GM12878 (cell line): ENCODE results near the gene PRKN. TPM values are rescaled to one million over a fixed set of nuclear protein-coding genes. Genes with fewer than 3 reads are reported as not detected.

Experiments
- ATAC-seq: fragments of 200-7000 bp; cut with Tn5 transposase; 3 replicates; pipeline ENCODE4 v1.9.1; 2020; ENCODE audit warnings: mild to moderate bottlenecking, moderate library complexity
- BruUV-seq: library from RNA; stranded (reverse); fragments of 400-500 nt; replicated peaks from 2 replicates; lab custom pipeline; 2021; lab: Mats Ljungman, UMichigan
- CTCF ChIA-PET: fragments of 300-600 bp; sonication (Branson Sonifier 250); formaldehyde crosslinking; extraction: SDS; loops from one replicate; lab custom pipeline; 2021; ENCODE audit warnings: inconsistent platforms; lab: Yijun Ruan, JAX
- POLR2A ChIA-PET: fragments of 350-600 bp; formaldehyde crosslinking; extraction: SDS; loops from one replicate; lab custom pipeline; 2021; ENCODE audit warnings: inconsistent platforms; lab: Charles Lee
- RAD21 ChIA-PET: fragments of 300-600 bp; sonication (Branson Sonifier 250); formaldehyde crosslinking; loops from one replicate; lab custom pipeline; 2023; ENCODE audit warnings: antibody characterized with exemption; ENCODE audit not compliant: unreplicated experiment; lab: Charles Lee
- SMC1A ChIA-PET: fragments of 300-600 bp; sonication (Branson Sonifier 250); formaldehyde crosslinking; loops from one replicate; lab custom pipeline; 2023; ENCODE audit not compliant: unreplicated experiment, uncharacterized antibody; lab: Charles Lee
- DNase-seq: peaks from one replicate; pipeline ENCODE4 v3.0.0-alpha.2; 2011; ENCODE audit warnings: low read depth, low spot score
- FAIRE-seq: peaks from 3 replicates; lab custom pipeline; 2011; peaks lifted over from hg19 to GRCh38; lab: Jason Lieb, UNC
- H2AFZ ChIP-seq: 2 replicates; pipeline ENCODE4 v1.6.0; 2011; ENCODE audit warnings: low read depth, low read length, control low read depth; ENCODE audit not compliant: control insufficient read depth
- H3K27ac ChIP-seq: 2 replicates; pipeline ENCODE4 v1.5.1; 2011; ENCODE audit warnings: control low read depth; ENCODE audit not compliant: control insufficient read depth, insufficient read depth
- H3K27me3 ChIP-seq, 2 experiments: replicated peaks in 1 of 2; 2 replicates each; pipeline versions ENCODE4 v1.6.0 to v1.6.1; 2011; ENCODE audit warnings: low read length in 1 of 2; ENCODE audit not compliant: control insufficient read depth in 2 of 2, insufficient read depth in 2 of 2
- H3K36me3 ChIP-seq, 2 experiments: 2 replicates each; pipeline ENCODE4 v1.5.1; 2011; ENCODE audit warnings: low read length in 1 of 2; ENCODE audit not compliant: control insufficient read depth in 2 of 2, insufficient read depth in 2 of 2
- H3K4me1 ChIP-seq: 2 replicates; pipeline ENCODE4 v1.6.1; 2011; ENCODE audit warnings: mild to moderate bottlenecking, low read length, moderate library complexity, mixed read lengths; ENCODE audit not compliant: control insufficient read depth, insufficient read depth
- H3K4me2 ChIP-seq: 2 replicates; pipeline ENCODE4 v1.6.0; 2011; ENCODE audit warnings: control low read depth; ENCODE audit not compliant: control insufficient read depth, insufficient read depth
- H3K4me3 ChIP-seq: fragments of 200-600 bp; sonication (generic); 2 replicates; pipeline ENCODE4 v1.5.1; 2016
- H3K79me2 ChIP-seq: 2 replicates; pipeline ENCODE4 v1.6.0; 2011; ENCODE audit warnings: low read length; ENCODE audit not compliant: control insufficient read depth, insufficient read depth
- H3K9ac ChIP-seq: 2 replicates; pipeline ENCODE4 v1.8.0; 2011; ENCODE audit warnings: low read length, control low read depth, mixed read lengths; ENCODE audit not compliant: control insufficient read depth, insufficient read depth
- H3K9me3 ChIP-seq: replicated peaks from 3 replicates; pipeline ENCODE4 v1.5.1; 2011; ENCODE audit warnings: mild to moderate bottlenecking, low read length; ENCODE audit not compliant: control insufficient read depth, insufficient read depth
- H4K20me1 ChIP-seq: 2 replicates; pipeline ENCODE4 v1.6.0; 2011; ENCODE audit not compliant: control insufficient read depth, insufficient read depth
- BCL11A ChIP-seq: IDR thresholded peaks from 2 replicates; pipeline ENCODE4 v1.6.1; 2011; ENCODE audit warnings: low read depth, low read length
- BMI1 ChIP-seq: fragments of 450-650 bp; IDR thresholded peaks from 2 replicates; pipeline ENCODE4 v1.6.1; 2016; ENCODE audit warnings: mild to moderate bottlenecking, moderate library complexity, borderline replicate concordance
- EGR1 ChIP-seq, 2 experiments: IDR thresholded peaks; 1 replicate in 1 of 2; 2 replicates in 1 of 2; pipeline ENCODE4 v1.6.1; 2011 to 2012; ENCODE audit warnings: low read depth in 2 of 2, low read length in 2 of 2, borderline replicate concordance in 1 of 2, mild to moderate bottlenecking in 1 of 2, moderate library complexity in 1 of 2
- RBBP5 ChIP-seq: fragments of 200-600 bp; sonication (generic); conservative IDR thresholded peaks from 2 replicates; pipeline ENCODE4 v1.6.1; 2016
- SIX5 ChIP-seq: IDR thresholded peaks from 2 replicates; pipeline ENCODE4 v1.6.1; 2011; ENCODE audit warnings: mild to moderate bottlenecking, low read depth, low read length, moderate library complexity; ENCODE audit not compliant: severe bottlenecking
- SMAD5 ChIP-seq: IDR thresholded peaks from 2 replicates; pipeline ENCODE4 v1.6.1; 2016; ENCODE audit warnings: antibody characterized with exemption, low read depth
- SMARCA5 ChIP-seq: fragments of 450-650 bp; IDR thresholded peaks from 2 replicates; pipeline ENCODE4 v1.6.1; 2017; ENCODE audit warnings: mild to moderate bottlenecking
- SP1 ChIP-seq: IDR thresholded peaks from one replicate; pipeline ENCODE4 v1.6.1; 2011; ENCODE audit warnings: low read depth, low read length
- SREBF1 ChIP-seq: IDR thresholded peaks from 2 replicates; pipeline ENCODE4 v1.6.1; 2012; ENCODE audit warnings: mild to moderate bottlenecking, low read length
- TCF3 ChIP-seq: IDR thresholded peaks from 2 replicates; pipeline ENCODE4 v1.6.1; 2012; ENCODE audit warnings: low read depth, mild to moderate bottlenecking, low read length, borderline replicate concordance; ENCODE audit not compliant: insufficient read depth
- TCF7 ChIP-seq: IDR thresholded peaks from 2 replicates; pipeline ENCODE4 v1.6.1; 2014; ENCODE audit warnings: antibody characterized with exemption, borderline replicate concordance
- ZBED1 ChIP-seq: IDR thresholded peaks from 2 replicates; pipeline ENCODE4 v1.6.1; 2016; ENCODE audit warnings: borderline replicate concordance
- ZNF24 ChIP-seq: fragments of 450-650 bp; IDR thresholded peaks from 2 replicates; pipeline ENCODE4 v1.6.1; 2017; ENCODE audit warnings: antibody characterized with exemption, mild to moderate bottlenecking
- WGBS: methylation state at CpG from one replicate; pipeline ENCODE4 v1.1.6; 2016; ENCODE audit warnings: low lambda C conversion rate; ENCODE audit not compliant: insufficient replicate concordance, insufficient coverage; ENCODE audit errors: missing lambda C conversion rate; 5-methylcytosine and 5-hydroxymethylcytosine counted together
- in situ Hi-C: fragments of 300-500 bp; cut with MboI; formaldehyde crosslinking; loops from 9 replicates; pipeline ENCODE4 v1.14.3; 2018; ENCODE audit warnings: mixed read lengths
- intact Hi-C: fragments of 100-400 bp; cut with micrococcal nuclease; formaldehyde crosslinking; loops from one replicate; pipeline ENCODE4 v1.14.2; 2022; ENCODE audit not compliant: unreplicated experiment
- polyA plus RNA-seq, 11 experiments: library from polyadenylated mRNA; depleted of rRNA in 4 of 11; unstranded in 6 of 11; stranded (reverse) in 5 of 11; fragments of >200 nt; fragmentation: Nextera tagmentation in 4 of 11; fragmentation: Illumina TruSeq in 1 of 11; extraction: Ambion mirVana in 4 of 11; extraction: Trizol in 1 of 11; gene quantifications; 1 replicate in 1 of 11; 2 replicates in 10 of 11; pipeline versions ENCODE4 v1.2.1 to v1.2.3, GENCODE V29; 2011 to 2016; ENCODE audit warnings: inconsistent platforms in 2 of 11, missing spikeins in 2 of 11, low read depth in 1 of 11
- total RNA-seq, 4 experiments: library from RNA; depleted of rRNA in 3 of 4; stranded (reverse); fragments of >200 nt in 3 of 4; fragmentation: Illumina TruSeq in 1 of 4; extraction: Trizol in 1 of 4; gene quantifications; 2 replicates each; pipeline versions ENCODE4 v1.2.1 to v1.2.3, GENCODE V29; 2013 to 2021
- TF ChIP-seq, protein P1 (sequence below): fragments of 450-650 bp; IDR thresholded peaks from 2 replicates; pipeline ENCODE4 v1.6.1; 2017; ENCODE audit warnings: borderline replicate concordance
- TF ChIP-seq, protein P2 (sequence below): fragments of 450-650 bp; IDR thresholded peaks from 2 replicates; pipeline ENCODE4 v1.6.1; 2017; ENCODE audit warnings: mild to moderate bottlenecking, low read depth, inconsistent platforms; ENCODE audit not compliant: poor library complexity, severe bottlenecking
- TF ChIP-seq, protein P3 (sequence below): fragments of 450-650 bp; IDR thresholded peaks from 2 replicates; pipeline ENCODE4 v1.6.1; 2017; ENCODE audit warnings: antibody characterized with exemption, mild to moderate bottlenecking, moderate library complexity

Gene PRKN
- total and polyA plus RNA-seq, 10 of the 15 experiments (the other 5 are each of a cell fraction or from before 2014, with no cell fraction given) = 0.06 to 0.09 TPM; not detected in 8

DNA sequence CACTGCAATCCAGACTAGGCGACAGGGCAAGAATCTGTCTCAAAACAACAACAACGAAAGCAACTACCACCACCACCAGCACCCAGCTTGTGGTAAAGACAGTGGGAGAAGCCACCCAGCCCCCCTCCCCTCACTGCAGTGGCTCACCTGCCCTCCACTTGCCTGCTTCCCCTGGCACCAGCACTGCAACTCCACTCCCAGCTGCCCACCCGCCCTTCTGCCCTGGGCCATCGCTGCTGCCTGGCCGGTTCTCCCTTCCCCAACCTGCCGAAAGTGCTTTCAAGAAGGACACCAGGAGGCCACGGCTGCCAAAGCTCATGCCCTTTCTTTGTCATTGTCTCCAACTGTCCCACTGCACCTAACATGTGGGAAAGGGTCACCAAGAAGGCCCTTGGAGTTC lies 1359.1 kb downstream of the PRKN start (continued):
- TF ChIP-seq, protein P1, sequence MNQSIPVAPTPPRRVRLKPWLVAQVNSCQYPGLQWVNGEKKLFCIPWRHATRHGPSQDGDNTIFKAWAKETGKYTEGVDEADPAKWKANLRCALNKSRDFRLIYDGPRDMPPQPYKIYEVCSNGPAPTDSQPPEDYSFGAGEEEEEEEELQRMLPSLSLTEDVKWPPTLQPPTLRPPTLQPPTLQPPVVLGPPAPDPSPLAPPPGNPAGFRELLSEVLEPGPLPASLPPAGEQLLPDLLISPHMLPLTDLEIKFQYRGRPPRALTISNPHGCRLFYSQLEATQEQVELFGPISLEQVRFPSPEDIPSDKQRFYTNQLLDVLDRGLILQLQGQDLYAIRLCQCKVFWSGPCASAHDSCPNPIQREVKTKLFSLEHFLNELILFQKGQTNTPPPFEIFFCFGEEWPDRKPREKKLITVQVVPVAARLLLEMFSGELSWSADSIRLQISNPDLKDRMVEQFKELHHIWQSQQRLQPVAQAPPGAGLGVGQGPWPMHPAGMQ = no peak
- TF ChIP-seq TCF3 (no peak), BMI1 (no peak), ZBED1 (no peak), SREBF1 (no peak), SP1 (no peak)

DNA sequence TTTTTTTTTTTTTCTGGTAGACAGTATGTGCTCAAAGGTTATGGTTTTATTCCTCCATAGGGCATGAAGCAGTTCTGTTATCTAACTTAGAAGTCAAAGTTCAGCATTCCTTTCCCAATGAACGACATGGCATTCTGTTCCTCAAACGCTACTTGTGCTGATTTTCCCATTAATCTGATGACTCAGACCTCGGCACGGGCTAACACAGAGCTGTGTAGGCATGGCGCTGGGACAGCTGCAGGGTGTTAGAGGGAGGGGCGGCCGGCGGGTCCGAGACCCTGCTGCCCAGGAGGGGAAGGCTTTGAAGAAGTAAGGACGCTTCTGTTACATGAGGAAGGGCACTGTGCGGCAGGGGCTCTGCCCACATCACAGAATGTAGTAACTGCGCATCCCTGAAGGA lies 1360.1 kb downstream of the PRKN start:
- CTCF ChIA-PET = interaction anchor here (0.7 to 12.2 kb wide), 2 partner anchors 220 to 436 kb away, joined by 3 to 334 read pairs; no protein-coding TSS in a partner anchor
- Histone ChIP-seq H4K20me1 (no peaks in the 10 kb centered on the region), H3K79me2 (no peaks in the 10 kb centered on the region), H3K27me3 (no peaks in the 10 kb centered on the region), H3K9ac (no peak overlapping the region)
- no peak for TF ChIP-seq ZNF24
- TF ChIP-seq, protein P2, sequence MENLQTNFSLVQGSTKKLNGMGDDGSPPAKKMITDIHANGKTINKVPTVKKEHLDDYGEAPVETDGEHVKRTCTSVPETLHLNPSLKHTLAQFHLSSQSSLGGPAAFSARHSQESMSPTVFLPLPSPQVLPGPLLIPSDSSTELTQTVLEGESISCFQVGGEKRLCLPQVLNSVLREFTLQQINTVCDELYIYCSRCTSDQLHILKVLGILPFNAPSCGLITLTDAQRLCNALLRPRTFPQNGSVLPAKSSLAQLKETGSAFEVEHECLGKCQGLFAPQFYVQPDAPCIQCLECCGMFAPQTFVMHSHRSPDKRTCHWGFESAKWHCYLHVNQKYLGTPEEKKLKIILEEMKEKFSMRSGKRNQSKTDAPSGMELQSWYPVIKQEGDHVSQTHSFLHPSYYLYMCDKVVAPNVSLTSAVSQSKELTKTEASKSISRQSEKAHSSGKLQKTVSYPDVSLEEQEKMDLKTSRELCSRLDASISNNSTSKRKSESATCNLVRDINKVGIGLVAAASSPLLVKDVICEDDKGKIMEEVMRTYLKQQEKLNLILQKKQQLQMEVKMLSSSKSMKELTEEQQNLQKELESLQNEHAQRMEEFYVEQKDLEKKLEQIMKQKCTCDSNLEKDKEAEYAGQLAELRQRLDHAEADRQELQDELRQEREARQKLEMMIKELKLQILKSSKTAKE = no peak
- no peak for TF ChIP-seq SIX5
- TF ChIP-seq, protein P3, sequence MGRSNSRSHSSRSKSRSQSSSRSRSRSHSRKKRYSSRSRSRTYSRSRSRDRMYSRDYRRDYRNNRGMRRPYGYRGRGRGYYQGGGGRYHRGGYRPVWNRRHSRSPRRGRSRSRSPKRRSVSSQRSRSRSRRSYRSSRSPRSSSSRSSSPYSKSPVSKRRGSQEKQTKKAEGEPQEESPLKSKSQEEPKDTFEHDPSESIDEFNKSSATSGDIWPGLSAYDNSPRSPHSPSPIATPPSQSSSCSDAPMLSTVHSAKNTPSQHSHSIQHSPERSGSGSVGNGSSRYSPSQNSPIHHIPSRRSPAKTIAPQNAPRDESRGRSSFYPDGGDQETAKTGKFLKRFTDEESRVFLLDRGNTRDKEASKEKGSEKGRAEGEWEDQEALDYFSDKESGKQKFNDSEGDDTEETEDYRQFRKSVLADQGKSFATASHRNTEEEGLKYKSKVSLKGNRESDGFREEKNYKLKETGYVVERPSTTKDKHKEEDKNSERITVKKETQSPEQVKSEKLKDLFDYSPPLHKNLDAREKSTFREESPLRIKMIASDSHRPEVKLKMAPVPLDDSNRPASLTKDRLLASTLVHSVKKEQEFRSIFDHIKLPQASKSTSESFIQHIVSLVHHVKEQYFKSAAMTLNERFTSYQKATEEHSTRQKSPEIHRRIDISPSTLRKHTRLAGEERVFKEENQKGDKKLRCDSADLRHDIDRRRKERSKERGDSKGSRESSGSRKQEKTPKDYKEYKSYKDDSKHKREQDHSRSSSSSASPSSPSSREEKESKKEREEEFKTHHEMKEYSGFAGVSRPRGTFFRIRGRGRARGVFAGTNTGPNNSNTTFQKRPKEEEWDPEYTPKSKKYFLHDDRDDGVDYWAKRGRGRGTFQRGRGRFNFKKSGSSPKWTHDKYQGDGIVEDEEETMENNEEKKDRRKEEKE = no peak
- TF ChIP-seq BCL11A = no peak
- TF ChIP-seq SMAD5 = no peak
- TF ChIP-seq RBBP5 = no peak
- TF ChIP-seq TCF7 = no peak
- no peak for TF ChIP-seq SMARCA5
- TF ChIP-seq EGR1 (IDR thresholded peaks at IDR 0.05; ENCODE audit: borderline replicate concordance in 1 of 2, low read depth in 2 of 2, low read length in 2 of 2) = no peak
- TF ChIP-seq, all 136 proteins: peak for 0
- Histone ChIP-seq H3K4me1 (no peaks in the 10 kb centered on the region), H3K27ac (no peak overlapping the region), H3K4me2 (no peak overlapping the region), H3K4me3 (no peak overlapping the region), H3K36me3 (no peaks in the 10 kb centered on the region), H3K9me3 (no peaks in the 10 kb centered on the region; the same call in 2 of the 3 replicates), H2AFZ (no peak overlapping the region)
- in situ Hi-C loops (loop anchor here (25.0 kb wide), 1 partner anchor 230 kb away; no protein-coding TSS in a partner anchor), intact Hi-C loops (no loop called here)
- ChIA-PET RAD21 (interaction anchor here (9.2 kb wide), 1 partner anchor 435 kb away, joined by 162 read pairs; no protein-coding TSS in a partner anchor), SMC1A (interaction anchor here (11.5 kb wide), 1 partner anchor 439 kb away, joined by 209 read pairs; no protein-coding TSS in a partner anchor), POLR2A (no interaction called here)
- WGBS = 69% methylated on average over 12 of the region's 12 CpGs
- ATAC-seq (no peak), DNase-seq (no peak), FAIRE-seq (no peak)
- BruUV-seq = no TSS peak
